Measurements from ENCODE around the gene LHX8.

- TF ChIP-seq EP300 (IDR thresholded peaks at IDR 0.05; ENCODE audit: borderline replicate concordance in 1 of 2, control insufficient read depth in 1 of 2, low read depth in 2 of 2, low read length in 2 of 2) (no peak), E2F8 (IDR thresholded peaks at IDR 0.05; ENCODE audit: low read depth, partially characterized antibody) (no peak), POLR2A (IDR thresholded peaks at IDR 0.05; ENCODE audit: low read depth, low read length) (no peak), CTCF (IDR thresholded peaks at IDR 0.05 in 2 of 3, conservative IDR thresholded peaks at IDR 0.05 in 1 of 3; ENCODE audit: control insufficient read depth in 2 of 3, extremely low read depth in 1 of 3, insufficient read depth in 1 of 3, low read depth in 3 of 3, low read length in 3 of 3) (no peak)
These were observed 2.9 kb downstream of the LHX8 start for GRCh38 chr1:75136921-75137641.
